Panc1 (cell line): ENCODE measurements around the gene SUGCT. TPM values are rescaled to one million over a fixed set of nuclear protein-coding genes. Genes with fewer than 3 reads are reported as not detected.

ENCODE experiments used
- ATAC-seq: fragments of 200-7000 bp; cut with Tn5 transposase; 2 replicates; pipeline ENCODE4 v1.9.1; 2020; ENCODE audit warnings: mild to moderate bottlenecking, moderate library complexity
- BruUV-seq: library from RNA; stranded (reverse); fragments of 400-500 nt; replicated peaks from 2 replicates; lab custom pipeline; 2021; lab: Mats Ljungman, UMichigan
- CTCF ChIA-PET: fragments of 300-600 bp; sonication (Branson Sonifier 250); formaldehyde crosslinking; loops from one replicate; lab custom pipeline; 2022; ENCODE audit warnings: antibody characterized with exemption; lab: Charles Lee
- POLR2A ChIA-PET: fragments of 300-600 bp; sonication (Branson Sonifier 250); formaldehyde crosslinking; loops from one replicate; lab custom pipeline; 2022; ENCODE audit warnings: antibody characterized with exemption; lab: Charles Lee
- DNase-seq: peaks from one replicate; pipeline ENCODE4 v3.0.0-alpha.2; 2010; ENCODE audit warnings: low read depth, low spot score
- H3K27ac ChIP-seq: 2 replicates; pipeline ENCODE4 v1.5.1; 2011; ENCODE audit warnings: mild to moderate bottlenecking, low read length, inconsistent platforms
- H3K27me3 ChIP-seq: fragments of 200-500 bp; sonication (Bioruptor generic); 2 replicates; pipeline ENCODE4 v1.6.0; 2014; ENCODE audit warnings: low read length, inconsistent platforms; ENCODE audit not compliant: control insufficient read depth, insufficient read depth
- H3K36me3 ChIP-seq: fragments of 200-500 bp; sonication (Bioruptor generic); 2 replicates; pipeline ENCODE4 v1.5.1; 2014; ENCODE audit warnings: inconsistent platforms, mild to moderate bottlenecking, low read length, moderate library complexity; ENCODE audit not compliant: control insufficient read depth, insufficient read depth
- H3K4me1 ChIP-seq: 2 replicates; pipeline ENCODE4 v1.5.1; 2011; ENCODE audit warnings: inconsistent platforms, mild to moderate bottlenecking, low read length, moderate library complexity; ENCODE audit not compliant: control insufficient read depth, insufficient read depth
- H3K4me3 ChIP-seq, 2 experiments: 2 replicates each; pipeline ENCODE4 v1.5.1; 2011 to 2012; ENCODE audit warnings: low read depth in 2 of 2, low read length in 2 of 2, mild to moderate bottlenecking in 2 of 2, inconsistent platforms in 1 of 2, moderate library complexity in 1 of 2
- H3K9me3 ChIP-seq: fragments of 200-500 bp; sonication (Bioruptor generic); 2 replicates; pipeline ENCODE4 v1.5.1; 2014; ENCODE audit warnings: low read depth, mild to moderate bottlenecking, inconsistent platforms, low read length, moderate library complexity; ENCODE audit not compliant: control insufficient read depth, insufficient read depth
- CTCF ChIP-seq: fragments of 450-650 bp; IDR thresholded peaks from 2 replicates; pipeline ENCODE4 v1.5.1; 2017; ENCODE audit warnings: mild to moderate bottlenecking
- POLR2AphosphoS5 ChIP-seq: IDR thresholded peaks from 2 replicates; pipeline ENCODE4 v1.6.1; 2012; ENCODE audit warnings: mild to moderate bottlenecking, low read depth, low read length, moderate library complexity
- SIN3A ChIP-seq: IDR thresholded peaks from 2 replicates; pipeline ENCODE4 v1.6.1; 2012; ENCODE audit warnings: low read depth, mild to moderate bottlenecking, low read length, moderate library complexity, borderline replicate concordance; ENCODE audit not compliant: insufficient read depth
- TCF7L2 ChIP-seq: IDR thresholded peaks from 2 replicates; pipeline ENCODE4 v1.6.1; 2011; ENCODE audit warnings: mild to moderate bottlenecking, low read depth, low read length, inconsistent platforms
- in situ Hi-C: cut with HindIII; loops from 2 replicates; pipeline ENCODE4 v1.10.0; 2016; ENCODE audit warnings: low sequenced_read_pairs, low pct_unique_long_range_greater_than_20kb
- intact Hi-C: fragments of 100-400 bp; cut with micrococcal nuclease; formaldehyde crosslinking; loops from one replicate; pipeline ENCODE4 v1.10.0; 2022; ENCODE audit not compliant: unreplicated experiment
- total RNA-seq: library from RNA; stranded (reverse); gene quantifications from one replicate; pipeline ENCODE4 v1.2.1, GENCODE V29; 2021; ENCODE audit not compliant: unreplicated experiment
- TF ChIP-seq, protein P1 (sequence below), 2 experiments: IDR thresholded peaks; 2 replicates each; pipeline ENCODE4 v1.6.1; 2011 to 2012; ENCODE audit warnings: low read depth in 2 of 2, control low read depth in 1 of 2, low read length in 1 of 2, mild to moderate bottlenecking in 1 of 2, moderate library complexity in 1 of 2; ENCODE audit not compliant: insufficient read depth in 1 of 2

Gene SUGCT
- total RNA-seq, 1 experiment from 2014 or later = 3.1 TPM

GRCh38 chr7:40706829-40707228 is 572.0 kb downstream of the SUGCT start:
- no peak for DNase-seq
- ChIA-PET CTCF (no interaction called here), POLR2A (no interaction called here)
- Histone ChIP-seq H3K4me3 (no peak overlapping the region), H3K9me3 (no peaks in the 10 kb centered on the region), H3K27me3 (no peaks in the 10 kb centered on the region), H3K27ac (no peak overlapping the region), H3K36me3 (no peaks in the 10 kb centered on the region), H3K4me1 (no peaks in the 10 kb centered on the region)
- no peak for ATAC-seq
- intact Hi-C loops (no loop called here), in situ Hi-C loops (no loop called here)
- no TSS peak for BruUV-seq
- TF ChIP-seq SIN3A = no peak
- TF ChIP-seq CTCF = no peak
- no peak for TF ChIP-seq TCF7L2

- ATAC-seq (no peak), DNase-seq (no peak)
- intact Hi-C loops = no loop called here
- in situ Hi-C loops = no loop called here
- no peaks in the 10 kb centered on the region for H3K4me1 ChIP-seq
- H3K36me3 ChIP-seq = no peaks in the 10 kb centered on the region
- no peak overlapping the region for H3K4me3 ChIP-seq
- no TSS peak for BruUV-seq
- H3K9me3 ChIP-seq = no peaks in the 10 kb centered on the region
- ChIA-PET POLR2A (no interaction called here), CTCF (no interaction called here)
- TF ChIP-seq CTCF = no peak
- TF ChIP-seq SIN3A = no peak
- TF ChIP-seq POLR2AphosphoS5 = no peak
- TF ChIP-seq, protein P1, sequence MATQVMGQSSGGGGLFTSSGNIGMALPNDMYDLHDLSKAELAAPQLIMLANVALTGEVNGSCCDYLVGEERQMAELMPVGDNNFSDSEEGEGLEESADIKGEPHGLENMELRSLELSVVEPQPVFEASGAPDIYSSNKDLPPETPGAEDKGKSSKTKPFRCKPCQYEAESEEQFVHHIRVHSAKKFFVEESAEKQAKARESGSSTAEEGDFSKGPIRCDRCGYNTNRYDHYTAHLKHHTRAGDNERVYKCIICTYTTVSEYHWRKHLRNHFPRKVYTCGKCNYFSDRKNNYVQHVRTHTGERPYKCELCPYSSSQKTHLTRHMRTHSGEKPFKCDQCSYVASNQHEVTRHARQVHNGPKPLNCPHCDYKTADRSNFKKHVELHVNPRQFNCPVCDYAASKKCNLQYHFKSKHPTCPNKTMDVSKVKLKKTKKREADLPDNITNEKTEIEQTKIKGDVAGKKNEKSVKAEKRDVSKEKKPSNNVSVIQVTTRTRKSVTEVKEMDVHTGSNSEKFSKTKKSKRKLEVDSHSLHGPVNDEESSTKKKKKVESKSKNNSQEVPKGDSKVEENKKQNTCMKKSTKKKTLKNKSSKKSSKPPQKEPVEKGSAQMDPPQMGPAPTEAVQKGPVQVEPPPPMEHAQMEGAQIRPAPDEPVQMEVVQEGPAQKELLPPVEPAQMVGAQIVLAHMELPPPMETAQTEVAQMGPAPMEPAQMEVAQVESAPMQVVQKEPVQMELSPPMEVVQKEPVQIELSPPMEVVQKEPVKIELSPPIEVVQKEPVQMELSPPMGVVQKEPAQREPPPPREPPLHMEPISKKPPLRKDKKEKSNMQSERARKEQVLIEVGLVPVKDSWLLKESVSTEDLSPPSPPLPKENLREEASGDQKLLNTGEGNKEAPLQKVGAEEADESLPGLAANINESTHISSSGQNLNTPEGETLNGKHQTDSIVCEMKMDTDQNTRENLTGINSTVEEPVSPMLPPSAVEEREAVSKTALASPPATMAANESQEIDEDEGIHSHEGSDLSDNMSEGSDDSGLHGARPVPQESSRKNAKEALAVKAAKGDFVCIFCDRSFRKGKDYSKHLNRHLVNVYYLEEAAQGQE (IDR thresholded peaks at IDR 0.05; ENCODE audit: insufficient read depth in 1 of 2, low read depth in 2 of 2, low read length in 1 of 2) = no peak
- TF ChIP-seq TCF7L2 = no peak
- H3K27ac ChIP-seq = no peak overlapping the region
- H3K27me3 ChIP-seq = no peaks in the 10 kb centered on the region
These were observed 574.5 kb downstream of the SUGCT start for GRCh38 chr7:40709062-40709964.
